PC-9 (cell line): ENCODE results near the gene SLC25A41. TPM values are rescaled to one million over a fixed set of nuclear protein-coding genes. Genes with fewer than 3 reads are reported as not detected.
"Not testable (repeated sequence)": the region's sequence is repeated elsewhere in the genome, so short reads cannot be mapped to it uniquely, and the experiment has no call there.

Experiments
- BruUV-seq: library from RNA; stranded (reverse); fragments of 400-500 nt; replicated peaks from 2 replicates; lab custom pipeline; 2021; lab: Mats Ljungman, UMichigan
- CTCF ChIA-PET: fragments of 300-600 bp; sonication (Branson Sonifier 250); formaldehyde crosslinking; loops from one replicate; lab custom pipeline; 2022; ENCODE audit warnings: antibody characterized with exemption; lab: Charles Lee
- POLR2A ChIA-PET: fragments of 300-600 bp; sonication (Branson Sonifier 250); formaldehyde crosslinking; loops from one replicate; lab custom pipeline; 2022; ENCODE audit warnings: antibody characterized with exemption; ENCODE audit not compliant: unreplicated experiment; lab: Charles Lee
- DNase-seq, 2 experiments: peaks; one replicate each; pipeline versions ENCODE4 v3.0.0 to v3.0.0-alpha.2; 2015 to 2022; ENCODE audit warnings: mixed read lengths in 1 of 2
- H2AFZ ChIP-seq: fragments of 200-600 bp; sonication (generic); 2 replicates; pipeline ENCODE4 v1.8.1; 2017; ENCODE audit warnings: antibody characterized with exemption
- H3F3A ChIP-seq: fragments of 200-600 bp; sonication (generic); 2 replicates; pipeline ENCODE4 v1.8.1; 2017; ENCODE audit warnings: antibody characterized with exemption, mild to moderate bottlenecking, low read depth; ENCODE audit not compliant: insufficient read depth
- H3K27ac ChIP-seq: fragments of 200-600 bp; sonication (generic); 2 replicates; pipeline ENCODE4 v1.6.1; 2016; ENCODE audit warnings: mixed run types
- H3K27me3 ChIP-seq: fragments of 200-600 bp; sonication (generic); 2 replicates; pipeline ENCODE4 v1.6.1; 2016; ENCODE audit warnings: low read depth, mixed run types; ENCODE audit not compliant: insufficient read depth
- H3K36me3 ChIP-seq: fragments of 200-600 bp; sonication (generic); 2 replicates; pipeline ENCODE4 v1.6.1; 2016; ENCODE audit warnings: low read depth, mixed run types
- H3K4me1 ChIP-seq: fragments of 200-600 bp; sonication (generic); replicated peaks from 2 replicates; pipeline ENCODE4 v1.6.1; 2016; ENCODE audit warnings: mixed run types; ENCODE audit not compliant: insufficient read depth
- H3K4me2 ChIP-seq: fragments of 200-600 bp; sonication (generic); 2 replicates; pipeline ENCODE4 v1.6.1; 2017; ENCODE audit warnings: mixed run types
- H3K4me3 ChIP-seq: fragments of 200-600 bp; sonication (generic); 2 replicates; pipeline ENCODE4 v1.6.1; 2016; ENCODE audit warnings: mixed run types
- H3K79me2 ChIP-seq: fragments of 200-600 bp; sonication (generic); 2 replicates; pipeline ENCODE4 v1.6.1; 2017; ENCODE audit warnings: low read depth, mixed run types
- H3K9me2 ChIP-seq: fragments of 200-600 bp; sonication (generic); 2 replicates; pipeline ENCODE4 v1.8.1; 2017; ENCODE audit warnings: mild to moderate bottlenecking; ENCODE audit not compliant: insufficient read depth
- H3K9me3 ChIP-seq: fragments of 200-600 bp; sonication (generic); 2 replicates; pipeline ENCODE4 v1.8.1; 2016; ENCODE audit warnings: low read depth; ENCODE audit not compliant: insufficient read depth
- H4K20me1 ChIP-seq: fragments of 200-600 bp; sonication (generic); 2 replicates; pipeline ENCODE4 v1.8.1; 2017; ENCODE audit not compliant: insufficient read depth
- EZH2 ChIP-seq: fragments of 200-600 bp; sonication (generic); IDR thresholded peaks from 2 replicates; pipeline ENCODE4 v1.8.0; 2017; ENCODE audit warnings: antibody characterized with exemption, low read depth
- intact Hi-C: fragments of 100-400 bp; cut with micrococcal nuclease; formaldehyde crosslinking; loops from one replicate; pipeline ENCODE4 v1.10.0; 2022; ENCODE audit not compliant: unreplicated experiment
- total RNA-seq: library from RNA; stranded (reverse); gene quantifications from 2 replicates; pipeline ENCODE4 v1.2.3, GENCODE V29; 2021
- TF ChIP-seq, protein P1 (sequence below): fragments of 200-600 bp; sonication (generic); conservative IDR thresholded peaks from 2 replicates; pipeline ENCODE4 v1.6.1; 2017; ENCODE audit warnings: mixed run types, antibody characterized with exemption, mild to moderate bottlenecking, moderate library complexity

SLC25A41 gene
- total RNA-seq, 1 experiment from 2014 or later = not detected

GRCh38 chr19:6402837-6403608 lies 30.5 kb downstream of the SLC25A41 start:
- H3K27me3 ChIP-seq = no peaks in the 10 kb centered on the region
- no peak for TF ChIP-seq EZH2
- TF ChIP-seq, protein P1, sequence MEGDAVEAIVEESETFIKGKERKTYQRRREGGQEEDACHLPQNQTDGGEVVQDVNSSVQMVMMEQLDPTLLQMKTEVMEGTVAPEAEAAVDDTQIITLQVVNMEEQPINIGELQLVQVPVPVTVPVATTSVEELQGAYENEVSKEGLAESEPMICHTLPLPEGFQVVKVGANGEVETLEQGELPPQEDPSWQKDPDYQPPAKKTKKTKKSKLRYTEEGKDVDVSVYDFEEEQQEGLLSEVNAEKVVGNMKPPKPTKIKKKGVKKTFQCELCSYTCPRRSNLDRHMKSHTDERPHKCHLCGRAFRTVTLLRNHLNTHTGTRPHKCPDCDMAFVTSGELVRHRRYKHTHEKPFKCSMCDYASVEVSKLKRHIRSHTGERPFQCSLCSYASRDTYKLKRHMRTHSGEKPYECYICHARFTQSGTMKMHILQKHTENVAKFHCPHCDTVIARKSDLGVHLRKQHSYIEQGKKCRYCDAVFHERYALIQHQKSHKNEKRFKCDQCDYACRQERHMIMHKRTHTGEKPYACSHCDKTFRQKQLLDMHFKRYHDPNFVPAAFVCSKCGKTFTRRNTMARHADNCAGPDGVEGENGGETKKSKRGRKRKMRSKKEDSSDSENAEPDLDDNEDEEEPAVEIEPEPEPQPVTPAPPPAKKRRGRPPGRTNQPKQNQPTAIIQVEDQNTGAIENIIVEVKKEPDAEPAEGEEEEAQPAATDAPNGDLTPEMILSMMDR = no peak
- H3K4me3 ChIP-seq = no peak overlapping the region
- H3K4me2 ChIP-seq = no peak overlapping the region
- no TSS peak for BruUV-seq
- ChIA-PET CTCF (no interaction called here), POLR2A (interaction anchor here (0.7 kb wide), 1 partner anchor 30 kb away, joined by 5 read pairs; the partner anchor contains the start of gene ALKBH7)
- no peak for DNase-seq
- H3K79me2 ChIP-seq = no peaks in the 10 kb centered on the region
- H3K27ac ChIP-seq = no peak overlapping the region
- no peaks in the 10 kb centered on the region for H4K20me1 ChIP-seq
- H3K9me3 ChIP-seq = no peaks in the 10 kb centered on the region
- no peaks in the 10 kb centered on the region for H3K36me3 ChIP-seq
- H3K4me1 ChIP-seq = no peaks in the 10 kb centered on the region
- intact Hi-C loops = no loop called here
- no peaks in the 10 kb centered on the region for H3K9me2 ChIP-seq
- no peak overlapping the region for H2AFZ ChIP-seq
- no peaks in the 10 kb centered on the region for H3F3A ChIP-seq

GRCh38 chr19:6402058-6402457 lies 31.5 kb downstream of the SLC25A41 start:
- DNase-seq = no peak
- Histone ChIP-seq H3K4me1 (no peaks in the 10 kb centered on the region), H3K36me3 (no peaks in the 10 kb centered on the region), H3K79me2 (no peaks in the 10 kb centered on the region), H3K27me3 (no peaks in the 10 kb centered on the region), H4K20me1 (no peaks in the 10 kb centered on the region), H3F3A (no peaks in the 10 kb centered on the region), H3K4me3 (no peak overlapping the region), H3K4me2 (no peak overlapping the region), H2AFZ (no peak overlapping the region), H3K9me3 (no peaks in the 10 kb centered on the region), H3K27ac (no peak overlapping the region), H3K9me2 (no peaks in the 10 kb centered on the region)
- ChIA-PET POLR2A (no interaction called here), CTCF (no interaction called here)
- TF ChIP-seq EZH2 = no peak
- TF ChIP-seq, protein P1 = no peak
- intact Hi-C loops = no loop called here
- no TSS peak for BruUV-seq

DNA sequence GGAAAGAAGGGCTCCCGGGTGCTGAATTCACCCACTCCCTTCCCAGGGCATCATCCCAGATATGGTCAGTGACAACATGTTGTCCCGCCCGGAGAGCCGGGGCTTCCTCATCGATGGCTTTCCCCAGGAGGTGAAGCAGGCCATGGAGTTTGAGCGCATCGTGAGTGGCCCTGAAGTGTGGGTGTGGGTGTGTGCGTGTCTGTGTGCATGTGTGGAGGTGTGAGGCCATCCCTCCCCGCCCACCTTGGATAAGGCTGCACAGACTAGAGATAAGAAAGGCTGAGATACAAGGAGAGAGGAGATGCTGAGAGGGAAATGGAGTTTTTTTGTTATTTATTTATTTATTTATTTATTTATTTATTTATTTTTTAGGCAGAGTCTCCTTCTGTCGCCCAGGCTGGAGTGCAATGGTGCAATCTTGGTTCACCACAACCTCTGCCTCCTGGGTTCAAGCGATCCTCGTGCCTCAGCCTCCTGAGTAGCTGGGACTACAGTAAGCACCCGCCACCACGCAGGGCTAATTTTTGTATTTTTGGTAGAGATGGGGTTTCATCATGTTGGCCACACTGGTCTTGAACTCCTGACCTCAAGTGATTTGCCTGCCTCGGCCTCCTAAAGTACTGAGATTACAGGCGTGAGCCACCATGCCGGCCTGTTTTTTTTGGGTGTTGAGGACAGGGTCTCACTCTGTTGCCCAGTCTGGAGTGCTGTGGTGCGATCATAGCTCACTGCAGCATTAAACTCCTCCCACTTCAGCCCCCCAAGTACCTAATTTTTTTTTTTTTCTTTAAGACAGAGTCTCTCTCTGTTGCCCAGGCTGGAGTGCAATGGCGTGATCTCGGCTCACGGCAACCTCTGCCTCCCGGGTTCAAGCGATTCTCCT lies 33.3 kb downstream of the SLC25A41 start:
- intact Hi-C loops, H3K4me2 ChIP-seq, H3F3A ChIP-seq, H3K36me3 ChIP-seq, H3K9me2 ChIP-seq, H4K20me1 ChIP-seq, H3K4me1 ChIP-seq, DNase-seq, H3K27ac ChIP-seq, CTCF ChIA-PET, H3K79me2 ChIP-seq, H3K9me3 ChIP-seq, H2AFZ ChIP-seq, BruUV-seq, H3K27me3 ChIP-seq, H3K4me3 ChIP-seq: not testable (repeated sequence)
- POLR2A ChIA-PET = interaction anchor here (0.6 kb wide), 1 partner anchor 28 kb away, joined by 3 read pairs; the partner anchor contains the start of gene ALKBH7
